UCSD-AML1 (cell line): ENCODE measurements around the gene CREM.

ENCODE experiments used
- DNase-seq: peaks from one replicate; lab custom pipeline; 2025; ENCODE audit not compliant: unreplicated experiment; lab: John Stamatoyannopoulos, UW

The CREM gene

DNA sequence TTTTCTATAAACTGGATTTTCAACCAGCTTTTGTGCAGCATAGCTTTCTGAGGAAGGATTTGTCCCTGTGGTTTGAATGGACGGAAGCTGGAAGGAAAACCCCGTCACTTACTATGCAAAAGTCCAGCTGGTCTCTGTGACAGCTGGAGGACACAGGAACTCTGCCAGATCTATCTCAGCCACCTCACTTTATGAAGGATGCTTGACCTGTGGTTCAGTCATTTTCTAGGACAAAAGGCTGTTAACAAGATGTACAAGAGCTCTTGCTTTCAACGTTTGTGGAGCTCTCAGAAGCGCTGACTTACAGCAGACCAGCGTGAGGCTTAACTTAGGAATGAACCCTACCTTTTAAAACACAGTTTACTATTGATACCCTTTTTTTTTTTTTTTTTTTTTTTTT is 90.8 kb downstream of the CREM start:
- no peak for DNase-seq

DNA sequence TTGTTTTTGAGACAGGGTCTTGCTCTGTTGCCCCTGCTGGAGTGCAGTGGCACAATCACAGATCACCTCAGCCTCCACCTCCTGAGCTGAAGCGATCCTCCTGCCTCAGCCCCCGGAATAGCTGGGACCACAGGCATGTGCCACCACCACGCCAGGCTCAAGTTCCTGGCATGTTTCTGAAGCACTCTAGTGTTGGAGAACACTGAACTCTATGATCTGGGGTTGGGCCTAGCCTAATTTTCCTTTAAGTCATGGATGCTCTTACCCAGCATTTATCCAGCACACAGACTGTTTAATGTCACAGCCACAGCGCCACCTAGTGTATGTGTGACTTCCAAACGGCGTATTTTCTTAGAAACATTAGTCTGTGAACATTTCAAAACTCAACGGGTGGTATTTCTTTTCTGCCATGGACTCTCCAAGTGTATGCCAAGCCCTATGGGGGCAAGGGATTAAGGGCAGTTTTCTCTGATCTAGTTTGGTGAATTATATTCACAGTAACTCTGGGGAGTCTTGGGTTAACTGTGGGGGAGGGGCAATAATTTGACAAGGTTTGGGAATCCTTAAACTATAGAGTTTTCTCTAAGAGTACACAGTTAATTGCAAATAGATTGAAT is 91.8 kb downstream of the CREM start:
- peak; percentile 70 for DNase-seq

DNA sequence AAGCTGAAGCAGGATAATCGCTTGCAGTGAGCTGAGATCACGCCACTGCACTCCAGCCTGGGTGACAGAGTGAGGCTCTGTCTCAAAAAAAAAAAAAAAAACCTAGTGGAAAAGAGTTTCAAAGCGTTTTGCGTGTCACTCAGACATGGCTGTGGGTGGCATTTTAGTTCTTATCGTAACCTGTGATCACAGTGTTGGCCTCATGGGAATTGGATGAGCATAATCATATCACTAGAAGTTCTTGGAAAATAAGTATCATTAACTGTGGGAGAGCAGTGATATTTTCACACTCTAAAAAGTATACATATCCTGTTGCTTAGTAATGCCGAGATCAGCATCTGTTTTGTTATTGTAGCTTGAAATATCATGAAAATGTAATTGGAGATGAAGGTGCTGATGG is 92.6 kb downstream of the CREM start:
- no peak for DNase-seq

DNA sequence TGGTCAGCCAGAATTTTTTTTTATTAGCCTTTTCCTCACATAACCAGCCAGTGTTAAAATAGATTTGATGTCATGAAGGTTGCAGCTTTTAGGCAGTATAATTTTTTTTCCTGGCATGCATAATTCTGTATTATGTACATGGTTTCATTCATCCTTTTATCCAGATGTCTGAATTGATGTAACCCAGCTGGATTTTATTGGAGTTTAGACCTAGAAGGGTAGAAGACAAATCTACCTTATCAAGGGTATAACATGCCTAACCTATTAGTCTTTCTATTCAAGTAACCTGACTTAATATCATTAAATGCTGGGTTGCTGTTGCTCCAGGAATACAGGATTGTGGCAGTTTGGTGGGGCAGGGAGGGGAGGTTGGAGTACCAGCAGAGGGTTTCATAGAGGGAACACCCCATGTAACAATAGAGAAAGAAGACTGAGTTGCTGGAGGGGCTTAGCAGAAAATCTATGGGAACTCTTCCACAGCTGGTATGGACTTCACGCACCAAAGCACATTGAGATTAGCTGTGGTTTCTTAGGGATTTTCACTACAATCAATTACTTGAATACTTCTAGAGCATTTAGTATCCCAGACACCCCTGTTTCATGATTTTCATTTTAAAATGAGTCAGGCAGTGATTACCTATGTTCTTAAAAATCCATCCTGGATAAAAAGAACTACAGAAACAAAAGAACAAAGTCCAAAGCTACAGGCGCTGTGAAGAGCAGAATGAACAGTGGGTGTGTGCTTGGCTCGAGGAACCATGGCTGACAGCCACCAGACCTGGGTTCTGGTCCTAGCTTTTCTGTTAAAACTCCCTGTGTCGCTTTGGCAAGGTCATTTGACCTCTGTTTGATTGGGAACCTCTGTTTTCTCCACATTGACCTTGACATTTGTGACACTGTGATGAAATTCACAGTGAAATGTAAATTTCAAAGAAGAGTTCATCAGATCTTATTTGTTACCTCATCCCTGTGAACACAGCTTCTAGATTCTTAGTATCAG is 93.5 kb downstream of the CREM start:
- no peak for DNase-seq

DNA sequence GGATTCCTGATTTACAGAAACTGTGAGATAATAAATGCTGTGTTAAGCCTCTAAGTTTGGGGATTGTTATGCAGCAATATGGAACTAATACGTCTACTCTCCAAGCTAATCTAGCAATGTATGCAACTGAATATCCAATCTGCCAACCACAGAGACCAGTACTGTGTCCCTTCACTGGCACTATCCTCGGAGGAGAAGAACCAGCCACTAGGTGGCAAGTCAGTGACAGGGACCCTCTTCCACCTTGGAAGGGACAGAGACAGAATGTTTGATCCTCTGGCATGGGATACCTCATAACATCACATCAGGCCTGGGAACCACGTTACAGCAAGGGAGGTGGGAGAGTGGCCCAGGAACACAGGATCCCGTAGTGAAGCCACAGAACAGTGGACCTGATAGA is 96.4 kb downstream of the CREM start:
- DNase-seq = no peak

DNA sequence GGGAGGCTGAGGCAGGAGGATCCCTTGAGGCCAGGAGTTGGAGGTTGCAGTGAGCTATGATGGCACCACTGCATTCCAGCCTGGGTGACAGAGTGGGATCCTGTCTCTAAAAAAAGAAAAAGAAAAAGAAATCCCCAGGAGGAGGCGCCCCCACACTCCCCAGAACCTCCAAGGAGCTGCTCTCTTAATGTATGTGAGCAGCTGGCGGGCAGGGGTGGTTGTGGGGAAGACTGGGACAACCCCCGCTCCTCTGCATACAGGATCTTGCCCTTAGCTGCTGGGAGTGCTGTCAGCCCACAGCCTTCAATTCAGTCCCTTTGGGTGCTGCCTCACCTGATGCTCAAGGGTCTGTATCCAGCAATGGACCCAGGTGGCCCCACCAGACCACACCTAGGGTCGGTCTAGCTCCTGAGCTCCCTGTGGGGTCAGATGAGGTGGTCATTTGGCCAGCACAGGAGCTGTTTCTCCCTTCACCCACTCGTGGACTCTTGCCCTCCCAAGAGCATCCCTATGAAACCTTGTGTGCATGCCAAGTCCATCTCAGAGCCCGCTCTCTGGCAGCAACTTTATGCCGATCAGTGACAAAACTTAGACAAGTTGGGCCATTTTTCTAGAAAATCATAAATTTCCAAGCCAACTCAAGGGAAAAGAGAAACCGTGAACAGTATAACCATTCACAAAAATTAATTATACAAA is 97.5 kb downstream of the CREM start:
- no peak for DNase-seq

DNA sequence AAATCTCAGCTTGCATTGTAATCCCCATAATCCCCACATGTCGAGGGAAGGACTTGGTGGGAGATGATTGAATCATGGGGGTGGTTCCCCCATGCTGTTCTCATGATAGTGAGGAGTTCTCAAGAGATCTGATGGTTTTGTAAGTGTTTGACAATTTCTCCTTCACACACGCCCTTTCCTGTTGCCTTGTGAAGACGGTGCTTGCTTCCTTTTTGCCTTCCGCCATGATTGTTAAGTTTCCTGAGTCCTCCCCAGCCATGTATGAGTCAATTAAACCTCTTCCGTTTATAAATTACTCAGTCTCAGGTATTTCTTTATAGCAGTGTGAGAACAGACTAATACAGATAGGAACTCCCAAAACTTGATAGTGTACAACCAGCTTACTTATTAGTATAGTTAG is 98.6 kb downstream of the CREM start:
- DNase-seq = peak; percentile 25

DNA sequence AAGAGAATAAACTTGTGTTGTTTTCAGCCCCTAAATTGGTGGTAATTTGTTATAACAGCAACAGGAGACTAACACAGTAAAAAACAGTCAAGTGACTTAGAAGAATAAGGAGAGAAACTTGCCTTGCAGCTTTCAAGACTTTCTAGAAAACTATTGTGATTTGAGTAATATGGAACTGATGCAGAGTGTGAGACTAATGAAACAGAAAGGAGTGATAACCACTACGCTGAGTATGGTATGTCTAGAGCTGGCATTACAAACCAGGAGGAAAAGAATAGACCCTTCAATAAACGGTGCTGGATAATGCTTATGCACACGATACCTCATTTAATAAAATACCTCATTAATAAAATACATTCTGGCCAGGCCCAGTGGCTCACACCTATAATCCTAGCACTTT is 99.9 kb downstream of the CREM start:
- DNase-seq = no peak

DNA sequence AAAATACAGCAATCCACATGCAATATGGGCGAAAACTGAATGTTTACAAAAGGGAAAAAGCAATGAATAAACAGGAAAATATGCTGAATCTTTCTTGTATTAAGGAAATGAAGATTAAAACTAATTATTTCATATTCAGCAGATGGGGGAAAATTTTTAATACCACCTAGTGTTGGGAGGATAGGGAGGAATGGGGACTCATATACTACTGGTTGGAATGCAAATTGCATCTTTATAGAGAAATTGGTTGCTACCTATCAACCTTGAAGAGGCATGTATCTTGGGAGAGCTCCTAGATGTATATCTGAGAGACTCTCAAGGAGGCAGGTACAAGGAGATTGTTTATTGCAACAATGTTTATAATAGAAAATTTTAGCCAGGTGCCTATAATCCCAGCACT is 101.4 kb downstream of the CREM start:
- DNase-seq = no peak

DNA sequence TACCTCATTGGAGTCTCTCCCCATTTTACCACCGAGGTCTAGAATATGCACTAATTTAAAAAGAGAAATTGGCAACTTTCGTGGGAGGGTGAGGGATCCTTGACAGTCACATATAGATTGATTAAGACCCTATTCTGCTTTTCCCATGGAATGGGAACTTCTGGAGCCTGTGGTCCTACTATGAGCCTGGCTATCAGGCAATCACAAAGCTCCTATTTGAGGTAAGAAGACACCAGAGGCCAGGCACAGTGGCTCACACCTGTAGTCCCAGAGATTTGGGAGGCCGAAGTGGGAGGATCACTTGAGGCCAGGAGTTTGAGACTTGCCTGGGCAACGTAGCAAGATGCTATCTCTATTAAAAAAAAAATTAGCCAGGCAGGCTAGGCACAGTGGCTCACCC is 105.0 kb downstream of the CREM start:
- DNase-seq = no peak

DNA sequence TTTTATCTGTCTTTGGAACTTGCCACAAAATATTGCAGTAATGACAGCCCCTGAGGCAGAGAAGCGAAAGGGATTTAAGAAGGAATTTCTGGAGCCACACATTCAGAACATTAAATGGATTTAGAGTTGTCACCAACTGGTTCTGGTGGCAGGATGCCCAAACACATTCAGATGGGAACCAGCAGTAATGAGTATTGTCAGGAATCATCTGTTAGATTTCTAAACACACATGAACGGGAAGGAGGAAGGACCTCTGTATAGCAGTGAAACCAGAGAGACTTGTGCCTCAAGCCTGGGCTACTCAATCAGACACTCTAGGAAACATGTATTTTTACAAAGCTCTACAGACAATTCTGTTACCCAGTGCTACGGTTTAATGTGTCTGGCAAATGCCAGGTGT is 105.9 kb downstream of the CREM start:
- DNase-seq = no peak

DNA sequence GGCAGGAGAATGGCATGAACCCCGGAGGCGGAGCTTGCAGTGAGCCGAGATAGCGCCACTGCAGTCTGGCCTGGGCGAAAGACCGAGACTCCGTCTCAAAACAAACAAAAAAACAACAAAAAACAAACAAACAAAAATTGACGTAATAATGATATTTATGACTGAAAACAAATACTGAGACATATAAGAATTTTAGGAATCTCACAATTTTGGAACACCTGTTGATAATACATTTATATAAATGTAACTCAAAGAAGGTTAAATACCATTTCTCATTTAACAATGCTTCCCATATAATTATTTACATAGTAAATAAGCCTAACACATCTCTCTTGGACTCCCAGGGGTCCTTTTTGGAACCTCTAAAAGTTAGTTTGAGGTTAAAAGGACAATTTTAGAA is 107.4 kb downstream of the CREM start:
- no peak for DNase-seq

DNA sequence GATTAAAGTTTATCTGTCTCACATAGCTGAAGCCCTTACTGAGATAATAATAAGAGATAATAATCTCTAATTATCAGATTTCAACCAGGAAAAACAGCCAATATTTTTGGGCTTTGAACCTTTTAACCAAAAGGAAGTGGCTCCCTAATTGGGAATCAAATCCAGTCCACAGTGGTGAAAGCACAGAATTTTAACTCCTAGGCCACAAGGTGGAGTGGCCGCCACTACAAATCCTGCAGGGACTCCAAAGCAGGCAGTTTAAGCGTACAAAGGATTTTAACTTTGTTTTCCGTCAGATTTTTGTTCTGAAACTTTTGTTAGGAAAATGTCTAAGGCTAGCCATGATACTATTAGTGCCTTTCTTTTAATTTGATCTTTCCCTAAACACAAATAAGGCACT is 110.1 kb downstream of the CREM start:
- DNase-seq = no peak

DNA sequence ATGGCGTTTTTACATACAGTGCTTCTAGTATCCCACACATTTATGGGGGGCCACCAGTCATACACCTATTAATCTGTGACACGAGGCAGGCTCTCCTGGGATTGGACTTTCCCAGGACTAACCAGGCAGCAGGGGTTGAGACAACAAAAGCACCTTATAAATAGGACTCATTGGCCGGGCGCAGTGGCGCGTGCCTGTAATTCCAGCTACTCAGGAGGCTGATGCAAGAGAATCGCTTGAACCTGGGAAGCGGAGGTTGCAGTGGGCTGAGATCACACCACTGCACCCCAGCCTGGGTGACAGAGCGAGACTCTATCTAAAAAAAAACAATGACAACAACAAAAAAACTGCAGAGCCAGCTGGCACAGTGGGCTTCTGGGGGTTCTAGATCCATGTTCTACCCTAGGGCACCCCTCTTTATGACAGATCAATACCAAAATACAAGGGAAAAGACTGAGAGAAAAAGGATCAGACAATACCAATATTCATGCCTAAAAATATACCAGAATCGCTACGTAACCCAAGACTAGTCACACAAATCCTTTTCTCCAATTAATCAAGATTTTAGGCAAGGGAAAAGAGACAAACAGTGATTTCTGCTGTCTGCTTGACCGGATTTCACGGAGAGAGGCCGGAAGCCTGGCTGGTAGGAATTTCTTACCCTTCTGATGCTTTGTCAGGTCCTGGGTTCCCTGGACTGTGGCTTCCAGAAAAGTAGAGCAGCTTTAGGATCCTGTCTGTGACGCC is 111.3 kb downstream of the CREM start:
- DNase-seq = no peak

DNA sequence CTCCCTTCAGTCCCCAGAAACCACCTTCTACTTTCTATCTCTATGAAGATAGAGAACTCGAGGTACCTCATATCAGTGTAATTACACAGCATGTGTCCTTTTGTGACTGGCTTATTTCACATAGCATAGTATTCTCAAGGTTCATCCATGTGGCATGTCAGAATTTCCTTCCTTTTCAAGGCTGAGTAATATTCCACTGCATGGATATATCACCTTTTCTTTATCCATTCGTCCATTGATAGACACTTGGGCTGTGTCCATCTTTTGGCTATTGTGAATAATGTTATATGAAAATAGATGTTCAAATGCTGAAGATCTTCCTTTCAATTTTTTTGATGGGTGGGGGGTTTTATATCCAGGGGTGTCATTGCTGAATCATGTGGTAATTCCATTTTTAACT is 117.9 kb downstream of the CREM start:
- DNase-seq = no peak

DNA sequence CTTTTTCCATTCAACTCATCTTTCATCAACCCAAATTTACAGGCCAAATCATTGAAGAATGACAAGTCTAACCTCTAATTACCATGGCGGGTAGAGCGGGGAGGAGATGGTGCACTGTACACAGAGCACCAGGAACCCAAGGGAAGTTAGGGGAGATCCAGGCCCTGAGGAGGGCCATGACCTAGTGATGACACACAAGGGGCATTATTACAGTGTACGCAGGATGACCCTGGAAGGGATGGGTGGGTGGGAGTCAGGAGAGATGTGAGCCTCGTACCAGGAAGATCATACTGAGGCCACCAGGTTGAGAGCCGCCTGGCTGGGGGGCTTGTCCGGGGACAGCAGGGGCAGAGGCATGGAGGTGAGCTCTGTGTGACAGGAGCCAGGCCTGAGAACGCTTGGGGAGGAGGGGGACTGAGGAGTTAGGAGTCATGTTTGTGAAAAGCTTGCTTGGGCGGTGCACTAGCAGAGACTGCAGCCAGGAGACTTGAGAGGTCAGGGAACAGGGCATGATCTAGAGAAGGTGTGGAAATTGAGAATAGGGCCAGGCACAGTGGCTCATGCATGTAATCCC is 120.2 kb downstream of the CREM start:
- no peak for DNase-seq

DNA sequence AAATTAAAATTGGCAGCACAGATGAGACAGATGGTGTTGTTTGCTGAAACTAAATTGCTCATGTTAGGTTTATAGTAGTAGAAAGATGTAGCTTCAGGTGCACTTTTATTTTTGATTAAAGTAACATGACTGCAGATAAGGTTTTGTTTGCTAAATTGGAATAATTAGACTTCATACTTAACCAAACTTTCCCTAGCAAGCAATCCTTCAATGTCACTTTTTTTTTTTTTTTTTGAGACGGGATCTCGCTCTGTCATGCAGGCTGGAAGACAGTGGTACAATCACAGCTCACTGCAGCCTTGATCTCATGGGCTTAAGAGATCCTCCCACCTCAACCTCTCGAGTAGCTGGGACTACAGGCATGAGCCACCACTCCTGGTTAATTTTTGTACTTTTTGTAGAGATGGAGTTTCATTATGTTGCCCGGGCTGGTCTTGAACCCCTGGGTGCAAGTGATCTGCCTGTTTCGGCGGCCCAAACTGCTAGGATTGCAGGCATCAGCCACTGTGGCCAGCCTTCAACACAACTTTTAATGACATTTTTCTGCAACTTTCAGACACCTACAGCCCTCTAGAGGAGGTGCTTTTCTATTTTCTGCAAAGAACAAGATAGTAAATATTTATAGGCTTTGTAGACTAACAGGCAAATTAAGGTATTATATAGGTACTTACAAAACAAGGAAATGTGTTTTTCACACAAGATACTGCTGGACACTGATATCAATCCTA is 124.9 kb downstream of the CREM start:
- no peak for DNase-seq

DNA sequence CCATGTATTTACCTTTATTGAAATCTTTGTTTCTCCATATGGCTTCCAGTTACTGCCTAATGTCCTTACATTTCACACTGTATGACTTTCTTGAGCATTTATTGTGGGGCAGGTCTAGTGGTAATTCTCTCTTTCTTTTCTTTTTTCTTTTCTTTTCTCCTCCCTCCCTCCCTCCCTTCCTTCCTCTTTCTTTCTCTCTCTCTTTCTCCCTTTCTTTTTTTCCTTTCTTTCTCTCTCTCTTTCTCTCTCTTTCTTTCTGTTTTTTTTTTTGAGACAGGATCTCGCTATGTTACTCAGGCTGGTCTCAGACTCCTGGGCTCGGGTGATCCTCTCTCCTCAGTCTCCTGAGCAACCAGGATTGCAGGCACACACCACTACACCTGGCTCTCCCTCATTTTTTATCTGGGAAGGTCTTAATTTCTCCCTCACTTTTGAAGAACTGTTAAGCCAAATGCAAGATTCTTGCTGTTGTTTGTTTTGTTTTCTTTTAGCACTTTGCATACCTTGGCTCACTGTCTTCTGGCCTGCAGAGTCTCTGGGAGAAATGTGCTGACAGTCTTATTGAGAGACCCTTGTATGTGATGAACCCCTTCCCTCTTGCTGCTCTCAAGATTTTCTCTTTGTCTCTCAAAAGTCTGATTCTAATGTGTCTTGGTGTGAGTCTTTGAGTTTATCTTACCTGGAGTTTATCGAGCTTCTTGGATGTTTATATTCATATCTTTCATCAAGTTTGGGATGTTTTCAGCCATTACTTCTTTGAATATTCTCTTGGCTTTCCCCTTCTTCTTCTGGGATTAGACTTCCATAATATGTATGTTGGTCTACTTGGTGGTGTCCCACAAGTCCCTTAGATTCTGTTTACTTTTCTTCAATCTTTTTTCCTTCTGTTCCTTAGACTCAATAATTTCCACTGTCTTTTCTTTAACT is 130.7 kb downstream of the CREM start:
- DNase-seq = no peak

DNA sequence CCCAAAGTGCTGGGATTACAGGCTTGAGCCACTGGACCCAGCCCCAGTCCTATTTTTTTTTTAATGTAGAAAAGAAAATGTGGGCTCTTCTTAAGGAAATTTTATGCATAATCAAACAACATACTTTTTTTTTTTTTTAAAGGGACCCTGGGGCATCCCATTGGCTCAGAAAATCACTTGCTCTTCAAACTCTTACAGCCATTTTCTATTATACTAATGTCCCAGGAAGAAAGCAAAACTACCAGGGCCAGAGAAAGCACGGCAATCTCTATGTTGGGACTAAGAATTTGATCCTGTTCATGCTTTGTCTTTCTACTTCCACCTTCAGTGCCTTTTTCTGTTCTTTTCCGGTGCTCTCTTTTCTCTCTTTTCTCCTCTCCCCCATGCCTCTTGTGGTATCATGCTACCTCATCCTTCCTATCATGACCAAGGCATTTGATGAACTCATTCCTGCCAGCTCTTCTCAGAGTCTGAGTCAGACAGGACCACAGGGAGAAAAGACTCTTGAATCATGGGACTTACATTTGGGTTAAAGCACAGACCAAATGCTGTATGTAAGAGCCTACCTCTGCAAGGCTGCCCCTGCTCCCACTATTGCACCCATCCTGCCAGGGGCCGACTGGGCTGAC is 133.2 kb downstream of the CREM start:
- no peak for DNase-seq
